Measurements from ENCODE around the gene SIK1.
"Not testable (repeated sequence)": the region's sequence is repeated elsewhere in the genome, so short reads cannot be mapped to it uniquely, and the experiment has no call there.

The SIK1 gene

DNA sequence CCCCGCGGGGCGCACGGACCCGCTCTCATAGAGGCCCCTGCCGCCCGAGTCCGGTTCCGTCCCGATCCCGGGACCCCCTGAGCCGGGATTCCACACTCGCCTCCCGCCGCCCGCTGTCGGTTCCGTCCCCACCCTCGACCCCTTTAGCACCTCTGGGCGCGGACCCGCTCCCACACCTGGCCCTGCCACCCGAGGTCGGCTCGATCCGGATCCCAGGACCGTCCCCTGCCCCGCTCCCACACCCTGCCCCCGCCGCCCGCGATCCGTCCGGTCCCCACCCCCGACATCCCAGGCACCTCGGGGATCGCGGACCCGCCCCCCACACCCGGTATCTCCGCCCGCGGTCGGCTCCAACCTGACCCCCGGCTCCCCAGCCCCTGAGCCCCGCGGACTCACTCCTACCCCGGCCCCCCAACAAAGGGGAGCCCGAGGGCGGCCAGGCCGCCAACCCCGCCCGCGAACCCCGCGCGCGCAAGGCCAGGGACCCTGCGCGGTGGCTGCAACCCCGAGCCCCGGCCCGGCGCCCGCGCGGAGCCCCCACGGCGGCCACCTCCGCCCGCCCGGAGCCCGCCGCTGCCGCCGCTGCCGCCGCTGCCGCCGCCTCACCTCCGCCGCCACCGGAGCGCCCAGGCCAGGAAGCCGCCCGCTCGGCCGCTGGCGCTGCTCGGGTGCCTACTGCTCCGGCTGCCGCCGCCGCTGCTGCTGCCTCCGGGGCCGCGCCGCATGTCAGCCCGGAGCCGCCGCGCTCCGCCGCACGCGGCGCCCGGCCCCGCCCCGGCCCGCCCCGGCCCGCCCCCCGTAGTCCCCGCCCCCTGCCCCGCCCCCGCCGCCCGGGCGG is at the start of gene SIK1:
Gene SIK1 (minus strand): TSS at position 728 of the 838 bp plus-strand sequence. CDS start 953 bp downstream, outside the sequence.
- not testable (repeated sequence) for DNase-seq

DNA sequence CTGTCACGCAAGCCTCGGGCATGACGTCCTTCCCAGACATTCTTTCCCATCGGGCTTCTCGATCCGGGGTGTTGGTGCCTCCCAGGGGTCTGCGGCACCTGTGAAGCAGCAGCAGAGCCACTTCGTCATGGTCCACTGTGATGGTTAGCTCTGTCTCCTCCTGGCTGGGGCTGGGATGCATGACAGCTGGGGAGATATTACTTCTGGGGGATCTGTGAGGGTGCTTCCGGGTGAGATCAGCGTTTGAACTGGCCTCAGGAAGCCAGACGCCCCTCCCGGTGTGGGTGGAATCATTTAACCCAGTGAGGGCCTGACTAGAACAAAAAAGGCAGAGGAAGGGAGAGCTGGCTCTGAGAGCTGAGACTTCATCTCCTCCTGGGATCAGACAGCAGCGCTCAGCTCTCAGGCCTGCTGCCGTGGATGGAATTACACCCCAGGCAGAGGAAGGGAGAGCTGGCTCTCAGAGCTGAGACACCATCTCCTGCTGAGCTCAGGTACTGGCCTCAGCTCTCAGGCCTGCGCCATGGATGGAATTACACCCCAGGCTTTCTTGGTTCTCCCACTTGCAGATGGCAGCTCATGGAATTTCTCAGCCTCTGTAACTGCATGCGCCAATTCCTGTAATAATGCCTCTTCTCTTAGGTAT is 44.8 kb upstream of the SIK1 start:
- not testable (repeated sequence) for DNase-seq

DNA sequence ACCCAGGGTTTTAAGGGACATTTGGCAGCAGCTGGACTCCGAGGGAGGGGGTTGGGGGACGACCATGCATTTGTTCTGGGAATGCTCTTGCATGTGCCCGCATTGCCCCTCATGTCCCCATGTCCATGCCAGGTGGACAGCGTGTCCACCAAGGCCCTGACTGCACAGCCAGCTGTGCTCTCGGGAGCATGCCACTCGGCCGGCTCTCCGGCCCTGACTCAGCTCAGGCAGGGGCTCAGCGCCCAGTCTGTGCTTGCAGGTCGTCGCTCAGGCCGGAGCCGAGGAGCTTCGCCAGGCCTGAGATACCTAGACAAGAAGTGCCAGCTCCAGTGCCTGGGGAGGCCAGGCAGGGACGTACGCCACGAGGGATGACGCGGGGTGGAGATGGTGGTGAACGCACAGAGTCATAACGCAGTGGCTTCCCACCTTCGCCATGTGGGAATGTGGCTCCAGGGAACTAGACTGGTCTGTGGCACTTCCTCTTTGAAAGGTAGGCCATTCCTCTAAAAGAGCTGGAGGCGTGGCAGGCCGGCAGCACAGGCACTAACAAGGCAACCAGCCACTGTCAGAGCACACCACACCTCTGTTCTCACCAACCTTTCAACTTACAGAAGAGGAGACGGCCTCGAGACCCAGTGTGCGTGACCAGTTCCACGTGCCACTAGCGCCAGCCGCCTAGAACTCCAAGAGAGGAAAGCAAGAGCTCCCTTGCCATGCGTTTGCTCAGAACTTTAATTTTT is 43.0 kb upstream of the SIK1 start:
- not testable (repeated sequence) for DNase-seq

DNA sequence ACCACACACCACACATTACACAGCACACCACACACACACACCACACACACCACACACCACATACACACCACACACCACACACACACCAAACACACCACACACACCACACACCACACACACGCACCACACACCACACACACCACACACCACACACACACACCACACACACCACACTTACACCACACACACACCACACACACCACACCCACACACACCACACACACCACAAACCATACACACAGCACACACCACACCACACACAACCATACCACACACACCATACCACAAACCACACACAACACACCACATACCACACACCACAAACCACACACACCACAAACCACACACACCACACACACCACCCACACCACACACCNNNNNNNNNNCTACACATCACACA is 40.9 kb upstream of the SIK1 start:
- no peak for DNase-seq

DNA sequence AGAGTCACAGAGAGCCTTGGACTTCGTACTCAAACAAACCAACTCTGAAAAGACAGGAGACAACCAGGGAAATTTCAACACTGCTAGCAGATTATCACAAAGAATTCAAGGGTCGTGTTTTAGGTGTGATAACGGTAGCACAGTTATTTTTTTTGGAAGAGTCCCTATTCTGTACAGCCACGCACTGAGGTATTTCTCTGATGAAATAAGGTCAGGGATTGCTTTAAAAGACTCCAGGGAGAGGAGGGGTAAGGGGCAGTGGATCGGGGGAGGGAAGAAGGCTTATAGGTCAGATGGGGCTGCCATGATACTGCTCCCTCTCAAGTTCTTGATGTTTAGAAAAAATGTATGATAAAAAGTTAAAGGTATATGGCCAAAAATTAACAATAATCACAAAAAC is 38.2 kb upstream of the SIK1 start:
- DNase-seq: not testable (repeated sequence)

DNA sequence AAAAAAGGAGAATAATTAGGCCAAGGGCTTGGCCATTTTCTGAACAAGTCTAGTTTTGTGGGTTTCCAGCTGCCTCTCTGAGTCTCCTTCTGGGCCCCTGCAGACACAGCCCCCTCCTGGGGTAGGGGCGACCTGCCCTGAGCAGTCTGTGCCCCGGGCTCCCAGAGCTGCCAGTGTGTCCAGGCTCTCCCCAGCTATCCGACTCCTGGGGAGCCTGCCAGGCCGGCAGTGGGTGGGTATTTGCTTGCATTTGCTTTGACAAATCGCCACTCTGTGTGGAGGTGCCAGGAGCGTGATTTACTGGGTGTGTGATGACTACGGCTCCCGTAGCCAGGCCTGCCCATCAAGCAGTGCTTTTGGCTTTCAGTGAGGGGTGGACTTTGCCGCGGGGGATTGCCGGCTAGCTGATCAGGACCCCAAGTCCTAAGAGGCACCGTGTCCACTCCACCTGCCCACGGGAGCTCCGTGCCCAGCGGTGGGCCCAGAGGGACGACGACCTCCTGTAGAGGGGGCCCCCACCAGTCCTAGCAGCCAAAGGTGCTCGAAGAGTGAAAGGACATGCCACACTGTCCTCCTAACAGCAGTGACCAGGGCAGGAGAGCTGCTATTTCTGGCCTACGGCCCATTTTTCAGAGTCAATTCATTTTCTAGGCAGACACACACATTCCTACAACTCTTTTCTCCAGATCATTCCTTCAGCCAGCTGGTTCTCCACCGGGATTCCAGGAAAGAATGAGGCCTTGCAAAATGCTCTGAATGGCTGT is 36.7 kb upstream of the SIK1 start:
- not testable (repeated sequence) for DNase-seq

DNA sequence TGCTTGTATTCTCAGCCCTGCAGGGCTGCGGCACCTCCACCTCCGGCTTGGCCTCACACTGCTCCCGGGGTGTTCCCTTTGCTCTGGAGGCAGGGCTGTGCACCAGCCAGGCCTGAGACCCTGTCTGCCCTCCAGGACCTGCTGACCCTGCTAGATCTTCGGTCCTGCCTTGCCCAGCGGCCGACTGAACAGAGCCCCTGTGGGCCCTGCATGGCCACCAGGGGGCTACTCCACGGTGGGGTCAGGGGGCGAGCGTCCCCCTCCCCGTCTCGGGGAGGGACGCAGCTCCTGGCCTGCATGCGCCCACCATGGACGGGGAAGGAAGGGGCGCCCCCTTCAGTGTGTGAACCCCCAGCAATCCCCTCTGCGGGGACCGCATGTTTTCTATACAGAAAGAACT is 36.0 kb upstream of the SIK1 start:
- DNase-seq: not testable (repeated sequence)

DNA sequence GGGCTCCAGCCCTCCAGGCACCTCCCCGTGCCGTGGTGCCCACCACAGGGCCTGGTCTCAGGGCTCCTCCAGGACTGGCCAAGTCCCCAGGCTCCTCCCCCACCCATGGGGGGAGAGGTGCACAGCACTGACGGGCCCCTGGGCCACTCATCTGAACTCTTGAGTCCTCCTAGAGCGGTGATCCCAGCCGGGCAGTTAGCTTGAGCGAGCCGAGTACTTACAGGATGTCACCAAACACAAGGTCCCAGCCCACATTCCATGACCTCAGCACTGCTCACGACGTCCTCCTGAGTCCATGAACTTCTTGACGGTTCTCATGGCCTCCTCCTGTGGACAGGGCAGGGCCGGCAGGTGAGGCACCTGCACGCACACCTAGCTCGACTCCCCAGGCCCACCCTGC is 33.5 kb upstream of the SIK1 start:
- not testable (repeated sequence) for DNase-seq

DNA sequence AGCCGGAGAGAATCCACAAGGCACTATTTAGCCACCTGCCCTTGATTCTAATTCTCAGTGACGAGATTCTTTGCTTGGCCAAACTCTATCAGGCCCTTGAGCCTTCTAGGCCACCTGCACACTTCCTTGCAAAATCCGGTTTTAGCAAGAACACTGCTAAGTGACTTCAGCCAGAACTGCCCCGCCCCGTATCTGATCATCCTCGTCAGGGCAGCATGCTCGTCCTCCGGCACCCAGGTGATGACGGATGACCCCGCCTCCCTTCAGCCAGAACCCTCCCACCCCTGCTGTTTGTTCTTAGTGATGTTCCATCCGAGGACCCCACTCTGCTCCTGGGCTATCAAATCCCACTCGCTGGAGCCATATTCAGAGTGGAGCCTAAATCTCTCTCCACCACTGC is 32.1 kb upstream of the SIK1 start:
- DNase-seq: not testable (repeated sequence)

DNA sequence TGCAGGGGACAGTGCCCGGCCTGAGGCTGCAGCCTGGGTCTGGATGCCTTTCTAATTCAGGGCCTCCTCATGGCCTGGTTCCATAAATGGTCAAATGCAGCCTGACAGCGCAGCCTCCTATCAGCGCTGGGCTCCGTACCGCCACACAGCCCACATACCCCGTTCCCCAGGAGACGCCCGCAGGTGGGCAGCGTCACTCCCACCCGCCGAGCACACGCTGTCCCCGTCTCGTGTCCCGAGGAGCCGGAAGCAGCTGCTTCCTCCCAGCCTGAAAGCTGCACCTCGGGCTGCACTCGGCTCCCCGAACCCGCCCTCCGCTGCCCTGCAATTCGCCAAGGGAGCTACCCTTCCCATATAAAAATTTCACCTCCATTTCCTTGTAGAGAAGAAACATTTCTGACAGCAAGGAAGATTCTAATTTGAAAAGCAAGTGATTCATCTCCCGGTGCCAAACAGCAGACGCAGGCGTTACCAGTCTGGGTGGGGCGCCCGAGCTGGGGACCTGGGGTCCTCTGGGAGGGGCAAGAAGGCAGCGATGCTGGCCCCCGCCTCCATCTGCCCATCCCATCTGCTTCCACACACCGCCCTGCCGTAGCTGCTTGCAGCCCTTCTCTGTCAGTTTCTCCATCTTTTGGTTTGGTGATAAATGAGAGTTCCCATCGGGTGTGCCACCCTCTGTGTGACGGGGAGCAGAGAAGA is 29.8 kb upstream of the SIK1 start:
- DNase-seq: not testable (repeated sequence)

DNA sequence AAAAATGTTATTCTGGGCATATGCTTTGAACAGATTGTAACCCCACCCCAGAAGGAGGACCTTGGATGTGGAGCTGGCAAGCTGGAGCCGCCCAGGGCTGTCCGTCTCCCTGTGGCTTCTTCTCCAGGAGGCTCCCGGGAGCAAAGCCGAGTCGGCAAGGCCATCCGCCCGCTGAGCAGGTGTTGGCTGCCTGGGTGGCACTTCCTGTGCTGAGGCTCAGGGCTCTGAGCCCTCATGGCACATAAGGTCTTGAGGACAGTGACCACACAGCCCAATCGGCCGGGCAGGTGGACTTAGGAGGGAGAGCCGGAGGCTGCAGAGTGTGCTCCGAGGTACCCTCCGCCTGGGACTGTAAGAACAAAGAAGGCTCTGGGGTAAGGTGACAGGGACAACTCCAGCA is 28.8 kb upstream of the SIK1 start:
- not testable (repeated sequence) for DNase-seq

DNA sequence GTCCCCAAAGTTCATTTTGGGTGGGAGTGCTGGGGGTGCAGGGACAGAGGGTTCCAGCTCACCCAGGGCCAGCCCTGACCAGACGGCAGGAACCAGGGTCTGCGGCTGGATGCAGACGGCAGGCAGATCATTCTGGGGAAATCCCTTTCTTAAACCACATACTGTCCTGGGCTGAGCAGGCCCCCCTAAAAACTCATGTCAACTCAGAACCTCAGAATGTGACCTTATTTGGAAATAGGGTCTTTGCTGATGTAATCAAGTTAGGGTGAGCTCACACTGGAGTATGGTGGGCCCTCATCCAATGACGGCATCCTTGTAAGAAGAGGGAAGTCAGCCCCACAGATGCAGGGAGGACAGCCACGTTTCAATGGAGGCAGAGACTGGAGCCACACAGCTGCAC is 27.2 kb upstream of the SIK1 start:
- not testable (repeated sequence) for DNase-seq

DNA sequence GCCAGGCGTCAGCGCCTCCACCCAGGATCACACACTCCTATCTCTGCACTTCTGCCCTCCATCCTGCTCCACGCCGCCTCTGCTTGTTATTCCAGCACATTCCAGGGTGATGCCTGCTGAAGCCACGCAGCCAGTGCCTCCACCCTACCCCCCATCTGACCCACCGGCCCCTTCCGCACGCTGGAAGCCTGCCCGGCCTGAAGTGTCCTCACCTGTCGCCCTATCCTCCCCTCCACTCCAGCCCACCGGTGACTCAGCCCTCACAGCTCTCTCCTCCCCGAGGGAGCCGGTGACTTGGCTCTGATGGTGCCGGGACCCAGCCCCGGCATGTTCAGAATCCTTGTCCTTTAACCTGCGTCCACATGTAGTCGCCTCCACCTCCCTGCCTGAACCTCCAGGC is 24.9 kb upstream of the SIK1 start:
- DNase-seq: not testable (repeated sequence)

DNA sequence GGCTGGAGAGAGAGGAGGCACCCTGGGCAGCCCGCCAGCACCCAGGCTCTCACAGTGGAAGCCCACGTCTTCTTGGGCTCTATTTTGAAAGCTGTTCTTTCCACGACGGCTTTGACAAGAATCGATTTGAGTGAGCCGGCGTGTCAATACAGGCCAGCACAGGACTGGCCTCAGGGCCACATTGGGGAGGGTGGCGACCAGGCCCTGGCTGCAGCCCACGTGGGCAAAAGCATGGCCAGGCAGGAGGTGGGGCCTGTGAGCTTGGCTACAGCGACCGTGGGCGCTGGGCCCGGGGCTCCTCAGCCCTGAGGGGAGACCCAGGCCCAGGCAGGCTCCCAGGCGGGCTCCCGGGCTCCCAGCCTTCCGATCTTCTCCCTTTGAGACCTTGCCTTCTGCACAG is 23.4 kb upstream of the SIK1 start:
- not testable (repeated sequence) for DNase-seq

DNA sequence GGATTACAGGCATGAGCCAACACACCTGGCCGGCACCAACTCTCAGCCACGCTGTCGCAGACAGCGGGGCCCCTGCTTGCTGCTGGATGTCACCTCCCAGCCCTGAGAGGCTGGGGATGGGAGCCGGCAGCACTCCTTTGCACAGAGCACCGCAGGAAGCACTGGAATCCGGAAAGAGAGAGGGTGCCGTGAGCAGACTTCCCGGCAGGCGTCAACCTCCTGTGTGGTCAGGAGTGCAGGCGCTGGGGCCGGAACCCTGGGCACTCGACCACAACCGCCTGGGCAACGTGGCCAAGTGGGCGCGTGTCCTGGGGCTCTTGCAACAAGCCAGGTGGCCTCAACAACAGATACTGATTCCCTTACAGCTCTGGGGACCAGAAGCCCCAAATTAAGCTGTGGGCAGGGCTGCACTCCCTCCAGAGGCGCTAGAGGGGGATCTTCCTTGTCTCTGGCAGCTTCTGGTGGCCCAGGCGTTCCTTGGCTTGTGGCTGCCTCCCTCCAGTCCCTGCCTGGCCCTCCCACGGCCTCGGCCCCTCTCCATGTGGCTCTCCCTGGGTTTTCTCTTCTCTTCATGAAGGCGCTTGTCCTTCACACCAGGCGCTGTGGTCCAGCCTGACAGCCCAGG is 20.5 kb upstream of the SIK1 start:
- not testable (repeated sequence) for DNase-seq

DNA sequence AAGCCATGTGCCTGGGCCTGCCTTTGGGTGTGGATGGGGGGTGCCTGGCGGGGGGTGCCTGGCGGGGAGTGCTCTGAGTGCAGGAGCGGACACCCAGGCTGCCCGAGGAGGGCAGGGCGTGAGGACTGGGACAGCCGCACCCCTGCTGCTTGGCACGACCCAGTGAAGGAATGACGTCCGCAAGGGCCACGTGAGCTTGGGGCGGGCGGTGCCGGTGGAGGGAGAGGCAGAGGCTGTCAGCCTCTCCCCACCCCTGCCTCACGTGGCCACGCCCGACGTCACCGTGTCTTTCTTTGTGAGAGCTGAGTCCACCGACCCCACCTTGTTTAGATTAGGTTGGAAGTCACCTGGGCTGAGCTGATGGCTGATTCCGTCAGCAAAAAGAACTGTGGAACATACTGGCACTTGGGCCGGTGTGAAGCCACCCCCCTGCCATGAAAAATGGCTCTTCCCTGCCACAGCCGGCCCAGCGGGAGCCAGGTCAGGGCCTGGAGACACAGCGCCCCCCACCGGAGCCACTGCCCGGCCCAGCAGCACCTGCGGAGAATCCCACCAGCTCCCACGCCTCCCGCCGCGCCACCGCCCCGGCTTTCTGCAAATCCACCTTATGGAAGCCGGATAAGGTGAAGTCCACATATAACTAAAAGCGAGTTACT is 19.5 kb upstream of the SIK1 start:
- DNase-seq: not testable (repeated sequence)

DNA sequence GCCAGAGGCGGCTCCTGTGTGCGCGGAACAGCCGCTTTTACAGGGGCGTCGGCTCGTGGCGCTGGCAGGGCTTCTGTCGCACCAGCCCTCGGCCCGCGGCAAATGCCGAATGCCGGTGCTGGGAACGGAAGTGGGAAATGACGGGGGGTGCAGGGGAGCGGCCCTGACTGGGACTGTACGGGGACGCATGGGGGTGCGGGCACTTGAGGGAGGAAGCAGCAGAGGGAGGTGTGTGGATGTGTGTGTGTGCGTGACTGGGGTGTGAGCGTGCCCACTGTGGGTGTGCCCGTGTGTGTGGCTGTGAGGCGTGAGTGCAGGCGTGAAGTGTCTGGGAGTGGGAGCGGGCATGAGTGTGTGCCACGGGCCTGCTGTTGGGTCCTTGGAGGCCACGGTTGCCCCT is 17.6 kb upstream of the SIK1 start:
- DNase-seq: not testable (repeated sequence)

DNA sequence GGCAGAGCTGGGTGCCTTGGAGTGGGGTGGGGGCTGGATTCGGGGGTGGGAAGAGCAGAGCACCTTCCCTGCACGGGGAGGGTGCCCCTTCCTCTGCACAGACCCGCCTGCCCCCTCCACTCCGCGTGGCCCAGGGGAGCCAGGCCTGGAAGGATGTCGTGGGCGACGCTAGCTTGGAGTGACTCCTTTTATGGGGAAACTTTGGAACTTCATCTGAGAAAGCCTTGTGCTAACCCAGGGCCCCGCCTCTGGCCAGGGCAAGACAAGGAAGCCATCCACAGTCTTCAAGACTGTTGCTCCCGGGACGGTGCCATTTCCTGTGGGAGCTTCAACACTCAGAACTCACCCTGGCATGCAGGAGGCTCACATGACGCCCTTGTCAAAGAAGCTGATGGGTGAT is 15.6 kb upstream of the SIK1 start:
- DNase-seq: not testable (repeated sequence)

DNA sequence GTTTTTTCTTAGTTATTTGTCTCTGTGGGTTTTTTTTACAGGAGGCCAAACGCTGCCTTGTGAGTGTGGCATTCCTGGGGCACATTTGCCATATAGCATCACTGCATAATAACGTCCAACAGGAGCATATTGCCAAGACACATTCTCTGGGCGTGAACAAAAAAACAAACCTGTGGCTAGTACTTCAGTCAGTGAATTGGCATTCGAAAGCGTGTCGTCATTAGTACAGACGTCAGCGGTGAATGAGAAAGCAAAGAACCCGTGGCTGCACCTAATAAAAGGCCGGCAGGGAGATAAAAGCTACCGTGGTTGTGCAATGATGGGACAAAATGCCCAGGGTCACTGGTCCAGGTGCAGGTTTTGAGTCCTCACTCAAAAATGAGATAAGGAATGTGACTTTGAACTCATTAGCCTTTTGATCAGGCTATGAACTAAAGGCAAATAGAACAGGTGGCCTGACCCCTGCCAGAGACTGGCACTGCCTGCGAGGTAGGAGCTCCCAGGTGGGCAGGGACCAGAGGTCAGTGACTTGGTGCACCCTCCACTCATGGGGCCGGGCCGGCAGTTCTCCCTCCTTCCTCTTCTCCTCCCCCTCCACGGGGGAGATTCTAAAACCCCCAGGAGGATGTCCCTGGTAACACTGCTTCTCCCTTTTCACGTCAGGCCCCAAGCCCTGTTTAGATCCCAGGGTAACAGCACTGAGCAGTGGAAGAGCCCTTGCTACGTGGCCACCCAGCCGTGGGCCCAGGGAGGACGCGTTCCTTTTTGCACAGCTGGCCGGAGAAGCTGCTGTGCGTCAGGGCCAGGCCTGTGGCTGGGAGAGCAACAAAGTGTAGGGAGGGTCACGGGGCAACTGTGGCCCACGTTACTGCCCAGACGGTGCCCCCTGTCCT is 14.2 kb upstream of the SIK1 start:
- DNase-seq: not testable (repeated sequence)
